ENCODE measurements around the gene ACRBP.

DNA sequence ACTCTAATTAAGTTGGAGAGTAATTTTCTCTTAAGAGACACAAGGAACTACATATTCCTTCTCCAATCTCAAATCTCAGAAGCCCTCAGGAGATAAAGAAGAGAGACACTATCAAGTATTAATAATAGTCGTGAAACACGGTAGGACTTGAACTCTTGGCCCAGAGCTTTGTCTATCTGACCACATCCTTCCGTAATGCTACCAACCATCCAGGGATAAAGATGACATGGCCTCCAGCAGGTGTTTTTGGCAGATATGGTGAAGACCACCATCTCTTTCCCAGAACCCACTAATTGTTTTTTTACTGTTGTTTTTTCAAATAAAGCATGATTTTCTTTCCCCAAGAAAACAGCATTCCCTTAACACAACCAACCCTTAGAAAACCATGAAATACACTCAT is 38.6 kb upstream of the ACRBP start:
- TF ChIP-seq, protein P1, sequence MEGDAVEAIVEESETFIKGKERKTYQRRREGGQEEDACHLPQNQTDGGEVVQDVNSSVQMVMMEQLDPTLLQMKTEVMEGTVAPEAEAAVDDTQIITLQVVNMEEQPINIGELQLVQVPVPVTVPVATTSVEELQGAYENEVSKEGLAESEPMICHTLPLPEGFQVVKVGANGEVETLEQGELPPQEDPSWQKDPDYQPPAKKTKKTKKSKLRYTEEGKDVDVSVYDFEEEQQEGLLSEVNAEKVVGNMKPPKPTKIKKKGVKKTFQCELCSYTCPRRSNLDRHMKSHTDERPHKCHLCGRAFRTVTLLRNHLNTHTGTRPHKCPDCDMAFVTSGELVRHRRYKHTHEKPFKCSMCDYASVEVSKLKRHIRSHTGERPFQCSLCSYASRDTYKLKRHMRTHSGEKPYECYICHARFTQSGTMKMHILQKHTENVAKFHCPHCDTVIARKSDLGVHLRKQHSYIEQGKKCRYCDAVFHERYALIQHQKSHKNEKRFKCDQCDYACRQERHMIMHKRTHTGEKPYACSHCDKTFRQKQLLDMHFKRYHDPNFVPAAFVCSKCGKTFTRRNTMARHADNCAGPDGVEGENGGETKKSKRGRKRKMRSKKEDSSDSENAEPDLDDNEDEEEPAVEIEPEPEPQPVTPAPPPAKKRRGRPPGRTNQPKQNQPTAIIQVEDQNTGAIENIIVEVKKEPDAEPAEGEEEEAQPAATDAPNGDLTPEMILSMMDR (IDR thresholded peaks at IDR 0.05): no peak
- TF ChIP-seq EZH2 (IDR thresholded peaks at IDR 0.05; ENCODE audit: borderline replicate concordance, insufficient read depth, low read depth, low read length, poor library complexity, severe bottlenecking): no peak

All from B cell (primary cell).